GOT3 (cell line): ENCODE results near the gene GRAMD4.
"Not testable (repeated sequence)": the region's sequence is repeated elsewhere in the genome, so short reads cannot be mapped to it uniquely, and the experiment has no call there.

Experiments used
- DNase-seq: peaks from one replicate; lab custom pipeline; 2025; ENCODE audit warnings: mixed read lengths; lab: John Stamatoyannopoulos, UW

The GRAMD4 gene

GRCh38 chr22:46620588-46621242 lies 529 bp downstream of the GRAMD4 start:
- no peak for DNase-seq

GRCh38 chr22:46621243-46621930 lies 1.2 kb downstream of the GRAMD4 start:
- not testable (repeated sequence) for DNase-seq

- no peak for DNase-seq
Observed at GRCh38 chr22:46622081-46622521, 1.9 kb downstream of the GRAMD4 start.

GRCh38 chr22:46625113-46625842 lies 5.1 kb downstream of the GRAMD4 start:
- no peak for DNase-seq

GRCh38 chr22:46625843-46626349 lies 5.7 kb downstream of the GRAMD4 start:
- DNase-seq: no peak

- no peak for DNase-seq
Observed at GRCh38 chr22:46626356-46626755, 6.2 kb downstream of the GRAMD4 start.

- DNase-seq: no peak
Observed at GRCh38 chr22:46626911-46627805, 7.0 kb downstream of the GRAMD4 start.

GRCh38 chr22:46627806-46628482 lies 7.8 kb downstream of the GRAMD4 start:
- DNase-seq: no peak

- DNase-seq: no peak
Observed at GRCh38 chr22:46628756-46629155, 8.6 kb downstream of the GRAMD4 start.

- DNase-seq: no peak
Observed at GRCh38 chr22:46629291-46629690, 9.1 kb downstream of the GRAMD4 start.

- no peak for DNase-seq
Observed at GRCh38 chr22:46631113-46631512, 10.9 kb downstream of the GRAMD4 start.

- DNase-seq: no peak
Observed at GRCh38 chr22:46632646-46633249, 12.6 kb downstream of the GRAMD4 start.

GRCh38 chr22:46633334-46633890 lies 13.2 kb downstream of the GRAMD4 start:
- no peak for DNase-seq

- DNase-seq: no peak
Observed at GRCh38 chr22:46634011-46634699, 14.0 kb downstream of the GRAMD4 start.

GRCh38 chr22:46634973-46635685 lies 14.9 kb downstream of the GRAMD4 start:
- DNase-seq: not testable (repeated sequence)

GRCh38 chr22:46635756-46636155 lies 15.6 kb downstream of the GRAMD4 start:
- DNase-seq: no peak

- DNase-seq: no peak
Observed at GRCh38 chr22:46636221-46637002, 16.2 kb downstream of the GRAMD4 start.
